22Rv1 (cell line): ENCODE measurements around the gene GTPBP1.

Source experiments
- CTCF ChIP-seq: fragments of 450-650 bp; IDR thresholded peaks from 2 replicates; pipeline ENCODE4 v1.5.1; 2017; ENCODE audit warnings: mild to moderate bottlenecking
- ZFX ChIP-seq: fragments of 450-650 bp; IDR thresholded peaks from 2 replicates; pipeline ENCODE4 v1.6.1; 2017; ENCODE audit warnings: antibody characterized with exemption, borderline replicate concordance

GRCh38 chr22:38773363-38773946 lies 67.7 kb downstream of the GTPBP1 start:
- TF ChIP-seq CTCF (no peak), ZFX (no peak)
